Activated CD8-positive, alpha-beta memory T cell treated with anti-CD3 and anti-CD28 coated beads, Interleukin-2, amount 50 U/mL, for 48 hours (primary cell): ENCODE data around the gene FAM107B.
A peak's percentile ranks its signal among the peaks of the same experiment; 100 is the strongest.
"Not testable (repeated sequence)": the region's sequence is repeated elsewhere in the genome, so short reads cannot be mapped to it uniquely, and the experiment has no call there.

Experiments used
- DNase-seq: peaks from one replicate; pipeline ENCODE4 v3.0.0-alpha.2; 2020

Gene FAM107B

DNA sequence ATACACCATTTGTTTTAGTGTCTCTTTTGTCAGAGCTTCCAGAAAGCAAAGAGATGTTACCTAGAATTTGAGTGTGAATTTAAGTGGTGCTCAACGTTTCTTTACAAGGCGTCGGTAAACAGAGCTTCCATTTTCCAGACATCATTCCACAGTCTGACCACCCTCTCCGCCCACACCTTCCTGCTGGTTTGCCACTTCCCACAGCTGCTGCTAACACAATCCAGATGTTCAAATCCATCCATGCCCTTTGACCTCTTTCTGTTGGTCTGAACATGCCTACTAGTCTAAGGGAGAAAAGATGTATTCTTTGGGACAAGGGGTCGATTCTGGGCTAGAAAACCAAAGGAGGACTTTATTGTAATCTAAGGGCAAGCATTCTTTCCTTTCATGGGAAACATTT, 86.1 kb downstream of the FAM107B start:
- DNase-seq = no peak

DNA sequence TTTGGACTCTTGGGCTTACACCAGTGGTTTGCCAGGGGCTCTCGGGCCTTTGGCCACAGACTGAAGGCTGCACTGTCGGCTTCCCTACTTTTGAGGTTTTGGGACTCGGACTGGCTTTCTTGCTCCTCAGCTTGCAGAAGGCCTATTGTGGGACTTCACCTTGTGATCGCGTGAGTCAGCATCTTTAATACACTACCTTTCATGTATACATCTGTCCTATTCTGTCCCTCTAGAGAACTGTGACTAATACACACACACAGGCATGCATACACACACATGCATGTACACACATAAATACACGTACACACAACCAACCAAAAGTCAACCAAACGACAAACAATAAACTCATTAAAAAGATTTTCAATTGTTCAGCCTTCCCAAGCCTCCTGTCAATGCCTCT, 86.5 kb downstream of the FAM107B start:
- not testable (repeated sequence) for DNase-seq

DNA sequence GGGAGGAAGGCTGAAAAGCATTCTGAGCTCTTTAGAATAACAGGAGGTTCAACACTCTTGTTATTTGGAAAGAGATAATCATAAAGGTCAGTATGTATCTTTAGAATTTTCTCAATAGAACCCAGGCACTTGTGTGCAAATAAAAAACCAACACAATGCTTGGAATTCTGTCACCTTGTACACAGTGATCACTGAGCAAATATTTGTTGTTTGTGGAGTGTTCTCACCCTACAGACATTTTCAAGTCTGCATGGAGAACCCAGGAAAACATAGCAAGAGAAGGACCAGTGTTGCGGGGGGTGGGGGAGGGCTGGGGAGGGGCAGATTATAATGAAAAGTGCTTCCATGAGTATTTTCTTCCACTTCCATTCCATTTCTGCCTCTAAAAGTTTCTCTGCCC, 87.4 kb downstream of the FAM107B start:
- no peak for DNase-seq

DNA sequence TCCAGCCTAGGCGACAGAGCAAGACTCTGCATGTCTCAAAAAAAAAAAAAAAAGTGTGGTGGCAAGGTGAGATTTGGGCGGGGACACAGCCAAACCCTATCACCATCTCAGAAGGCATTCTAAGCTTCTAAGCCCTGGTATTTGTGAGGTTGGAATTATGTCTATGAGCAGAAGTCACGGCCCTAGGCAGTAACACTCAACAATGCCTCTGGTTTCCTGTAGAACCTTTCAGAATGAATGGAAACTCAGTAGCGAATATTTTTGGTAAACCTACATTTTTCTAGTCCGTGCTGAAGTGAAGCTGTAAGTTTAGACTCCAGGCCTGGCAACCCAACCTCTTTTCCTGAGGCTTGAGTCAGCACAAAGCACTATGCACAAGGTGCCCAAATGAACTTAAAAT, 88.3 kb downstream of the FAM107B start:
- DNase-seq = no peak

DNA sequence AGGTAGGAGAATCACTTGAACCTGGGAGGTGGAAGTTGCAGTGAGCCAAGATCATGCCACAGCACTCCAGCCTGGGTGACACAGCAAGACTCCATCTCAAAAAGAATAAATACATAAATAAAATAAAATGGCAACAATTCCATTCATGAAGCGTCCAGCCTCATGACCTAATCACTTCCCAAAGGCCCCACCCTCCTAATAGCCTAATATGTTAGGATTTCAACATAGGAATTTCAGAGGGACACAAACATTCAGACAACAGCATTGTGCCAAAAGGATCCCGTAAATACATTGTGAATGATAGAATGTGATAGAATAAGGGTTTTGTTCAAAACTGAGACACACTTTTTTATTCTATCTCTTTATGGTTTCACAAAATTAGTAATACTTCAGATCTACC, 90.3 kb downstream of the FAM107B start:
- no peak for DNase-seq

DNA sequence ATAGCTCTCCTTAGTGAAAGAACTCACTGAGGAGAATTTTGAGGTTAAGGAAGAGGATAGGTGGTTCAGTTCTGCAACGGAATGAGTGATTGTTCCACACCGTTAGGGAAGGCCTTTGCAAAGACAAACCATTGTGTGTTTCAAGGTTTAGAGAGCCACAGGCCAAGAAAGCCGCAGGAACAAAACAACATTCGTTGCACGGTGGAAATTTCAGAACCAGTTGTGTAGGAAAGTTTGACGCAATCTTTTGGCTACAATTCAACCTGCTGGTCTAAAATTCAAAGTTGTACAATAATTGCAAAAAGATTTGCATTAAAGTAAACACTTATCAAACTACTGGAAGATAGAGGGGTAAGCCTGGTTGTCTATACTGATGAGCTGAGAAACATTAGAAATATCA, 91.4 kb downstream of the FAM107B start:
- DNase-seq = no peak

DNA sequence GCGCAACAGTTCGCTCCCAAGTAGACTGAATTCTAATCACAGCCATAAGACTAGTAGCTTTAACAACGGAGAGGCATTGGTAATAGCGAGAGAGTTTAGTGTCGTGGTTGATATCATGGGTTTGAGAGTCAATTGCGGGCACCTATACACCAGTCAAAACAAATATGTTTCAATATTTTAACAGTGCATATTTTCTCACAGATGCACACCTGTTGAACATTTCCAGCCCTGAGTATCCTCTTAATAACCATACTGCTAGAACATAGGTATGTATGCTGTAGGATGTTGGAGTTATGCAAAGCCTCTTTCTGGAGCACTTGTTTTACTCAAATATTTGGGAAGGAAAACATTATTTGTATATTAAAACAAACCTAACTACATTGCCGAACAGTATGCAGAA, 92.9 kb downstream of the FAM107B start:
- DNase-seq = no peak

DNA sequence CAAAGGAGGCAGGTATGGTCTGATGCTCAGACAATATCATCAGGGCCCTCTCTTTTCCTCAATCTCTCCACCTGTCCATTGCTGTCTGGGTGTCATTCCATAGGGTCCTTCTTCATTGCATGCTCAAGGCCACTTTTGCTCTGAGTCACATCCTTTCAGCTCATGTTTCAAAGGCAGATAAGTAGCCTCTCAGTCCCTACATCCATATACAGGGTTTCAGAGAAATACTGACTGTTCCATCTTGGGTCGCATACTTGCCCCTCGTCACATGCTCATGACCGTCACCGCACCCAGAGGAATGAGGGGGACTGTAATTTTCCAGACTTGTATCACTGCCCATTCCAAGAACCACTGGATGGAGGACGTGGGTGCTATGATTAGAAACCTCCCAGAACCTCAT, 93.4 kb downstream of the FAM107B start:
- DNase-seq = no peak

DNA sequence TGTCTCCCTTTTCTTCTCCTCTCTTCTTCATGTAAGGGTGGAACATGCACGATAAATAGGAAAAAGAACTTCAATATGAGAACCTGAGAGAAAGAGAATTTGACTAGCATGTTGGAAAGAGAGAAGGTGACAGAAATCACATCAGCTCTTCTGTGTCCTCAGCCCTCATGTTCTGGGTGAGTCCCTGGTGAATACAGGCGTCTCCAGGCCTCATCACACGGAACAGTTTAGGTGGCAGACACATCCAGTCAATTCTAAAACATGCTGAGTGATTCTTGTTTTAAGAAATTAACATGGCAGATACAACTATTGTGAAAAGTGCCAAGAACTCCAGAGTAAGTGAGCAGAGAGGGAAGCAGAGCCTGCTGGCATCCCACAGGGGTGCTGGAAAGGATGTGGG, 96.1 kb downstream of the FAM107B start:
- DNase-seq = no peak

DNA sequence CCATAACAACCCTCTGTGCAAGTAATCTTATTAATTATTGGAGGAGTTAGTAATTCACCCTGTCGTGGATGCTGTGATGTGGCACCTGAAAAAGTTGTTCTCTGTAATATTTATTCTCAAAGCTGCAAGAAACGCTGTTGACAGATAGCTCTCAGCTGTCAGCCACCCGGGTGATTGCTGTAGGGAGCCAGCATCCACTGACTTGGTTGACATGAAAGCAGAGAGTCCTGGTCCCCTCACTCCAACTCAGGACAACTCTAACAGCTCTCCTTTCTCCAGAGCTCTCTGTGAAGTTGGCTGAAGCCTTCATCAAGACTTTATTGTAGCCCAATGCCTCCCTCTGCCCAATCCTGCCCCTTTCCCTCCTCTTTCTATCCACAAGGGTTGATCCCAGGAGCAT, 98.0 kb downstream of the FAM107B start:
- no peak for DNase-seq

DNA sequence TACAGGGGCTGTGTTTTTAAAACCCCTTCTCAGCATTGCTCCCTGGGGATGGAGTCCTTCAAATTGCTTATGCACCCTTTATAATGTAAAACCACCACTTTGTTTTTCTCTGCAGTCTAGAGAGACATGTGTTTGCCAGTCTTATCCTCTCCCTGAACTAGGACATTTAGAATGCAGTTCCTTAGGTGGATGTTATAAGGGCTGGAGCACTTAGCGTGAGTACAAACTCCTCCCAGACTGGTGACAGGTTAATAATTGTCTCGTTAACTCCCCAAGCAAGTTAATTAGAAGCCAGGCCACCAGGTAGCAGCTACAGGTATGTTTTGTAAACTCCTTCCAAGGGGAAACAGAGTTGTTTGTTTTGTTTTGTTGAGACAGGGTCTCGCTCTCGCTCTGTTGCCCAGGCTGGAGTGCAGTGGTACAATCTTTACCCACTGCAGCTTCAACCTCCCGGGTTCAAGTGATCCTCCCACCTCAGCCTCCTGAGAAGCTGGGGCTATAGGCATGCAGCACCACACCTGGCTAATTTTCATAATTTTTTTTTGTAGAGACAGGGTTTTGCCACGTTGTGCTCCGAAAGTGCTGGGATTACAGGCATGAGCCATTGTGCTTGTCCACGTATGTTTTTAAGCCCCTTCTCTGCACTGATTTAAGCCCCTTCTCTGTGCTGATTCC, 100.2 kb downstream of the FAM107B start:
- DNase-seq = no peak

DNA sequence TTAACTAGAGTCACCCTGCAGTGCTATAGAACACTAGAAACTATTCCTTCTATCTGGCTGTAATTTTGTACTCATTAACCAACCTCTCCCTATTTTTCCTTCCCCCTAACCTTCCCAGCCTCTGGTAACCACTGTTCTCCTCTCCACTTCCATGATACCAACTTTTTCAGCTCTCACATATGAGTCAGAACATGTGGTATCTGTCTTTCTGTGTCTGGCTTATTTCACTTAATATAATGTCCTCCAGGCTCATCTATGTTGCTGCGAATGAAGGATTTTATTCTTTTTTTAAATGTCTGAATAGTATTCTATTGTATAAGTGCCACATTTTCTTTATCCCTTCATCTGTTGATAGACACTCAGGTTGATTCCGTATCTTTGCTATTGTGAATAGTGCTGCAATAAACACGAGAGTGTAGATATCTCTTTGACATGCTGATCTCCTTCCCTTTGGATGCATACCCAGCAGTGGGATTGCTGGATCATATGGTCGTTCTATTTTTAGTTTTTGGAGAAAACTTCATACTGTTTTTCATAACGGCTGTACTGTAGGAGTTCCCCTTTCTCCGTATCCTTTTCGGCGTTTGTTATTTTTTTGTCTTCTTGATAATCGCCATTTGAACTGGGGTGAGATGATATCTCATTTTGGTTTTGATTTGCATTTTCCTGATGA, 101.4 kb downstream of the FAM107B start:
- DNase-seq = no peak

DNA sequence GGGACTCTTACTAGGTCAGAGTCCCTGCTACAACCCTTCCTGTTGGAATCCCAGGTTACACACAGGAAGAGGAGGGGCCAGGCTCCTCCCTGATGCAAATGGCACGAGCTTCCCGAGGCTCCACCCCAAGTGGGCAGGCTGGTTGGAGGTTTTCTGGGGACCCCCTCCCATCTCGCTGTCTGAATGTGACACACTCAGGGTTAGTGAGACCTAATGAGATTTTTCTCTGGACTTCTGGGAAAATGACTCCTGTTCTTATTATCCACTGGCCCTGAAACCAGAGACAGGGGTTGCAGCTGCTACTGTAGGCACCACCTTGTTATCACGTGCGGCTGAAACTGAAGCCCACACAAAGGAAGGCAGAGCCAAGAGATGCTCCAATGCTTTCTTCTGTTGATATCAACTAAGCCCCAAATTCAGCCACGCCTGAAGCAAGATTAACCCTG, 103.3 kb downstream of the FAM107B start:
- no peak for DNase-seq

DNA sequence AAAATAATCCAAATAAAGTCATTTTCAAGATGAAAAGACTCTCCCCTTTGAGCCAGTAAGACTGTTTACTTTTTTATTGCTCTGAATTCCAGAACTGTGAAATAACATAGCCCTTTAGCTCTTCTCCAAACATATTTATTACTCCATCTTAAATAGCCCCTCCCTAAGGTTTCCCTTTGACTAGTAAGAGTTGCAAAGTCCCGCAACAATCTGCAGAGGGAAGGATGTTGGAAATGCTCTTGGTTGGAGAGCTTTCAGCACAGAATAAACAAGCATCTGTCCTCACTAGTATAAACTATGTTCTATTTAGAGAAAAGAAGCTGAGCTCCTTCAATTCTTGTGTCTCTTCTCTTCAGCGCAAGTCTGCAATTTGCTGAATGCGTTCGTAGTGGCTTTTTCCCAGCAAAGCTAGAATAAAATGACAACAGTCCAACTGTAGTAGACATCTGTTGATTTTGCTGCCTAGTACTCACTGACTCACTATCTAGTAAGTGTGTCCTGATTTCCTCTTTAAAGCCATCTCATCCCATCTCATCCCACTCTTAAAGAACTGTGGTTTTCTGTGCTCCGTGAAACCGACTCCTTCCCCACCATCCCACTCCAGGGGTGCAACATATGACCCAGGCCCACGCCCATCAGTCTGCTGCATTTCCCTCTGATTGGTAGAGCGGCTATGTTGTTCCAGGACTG, 104.0 kb downstream of the FAM107B start:
- no peak for DNase-seq

DNA sequence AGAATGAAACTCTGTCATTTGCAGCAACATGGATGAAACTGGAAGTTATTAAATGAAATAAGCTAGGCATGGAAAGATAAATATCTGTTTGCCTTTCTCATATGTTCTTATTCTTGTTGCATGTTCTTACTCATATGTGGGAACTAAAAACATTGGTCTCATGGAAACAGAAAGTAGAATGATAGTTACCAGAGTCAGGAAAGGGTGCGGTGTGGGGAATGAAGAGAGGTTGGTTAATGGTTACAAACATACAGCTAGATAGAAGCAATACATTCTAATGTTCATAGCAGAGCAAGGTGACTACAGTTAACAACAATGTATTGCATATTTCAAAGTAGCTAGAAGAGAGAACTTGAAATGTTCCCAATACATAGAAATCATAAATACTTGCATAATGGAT, 105.1 kb downstream of the FAM107B start:
- DNase-seq = no peak

DNA sequence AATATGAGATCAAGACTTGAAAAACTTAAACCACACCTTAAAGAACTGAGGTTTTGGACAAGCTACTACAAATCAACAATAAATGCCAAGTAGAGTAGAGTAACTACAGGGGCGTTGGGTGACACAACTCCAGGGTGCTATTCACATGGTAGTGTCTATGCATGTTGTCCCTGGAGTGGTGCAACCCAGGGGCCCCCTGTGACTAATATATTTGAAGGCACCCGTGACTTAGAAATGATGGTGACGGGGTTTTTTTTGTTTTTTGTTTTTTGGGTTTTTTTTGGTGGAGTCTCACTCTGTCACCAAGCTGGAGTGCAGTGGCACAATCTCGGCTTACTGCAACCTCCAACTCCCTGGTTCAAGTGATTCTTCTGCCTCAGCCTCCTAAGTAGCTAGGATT, 106.9 kb downstream of the FAM107B start:
- no peak for DNase-seq

DNA sequence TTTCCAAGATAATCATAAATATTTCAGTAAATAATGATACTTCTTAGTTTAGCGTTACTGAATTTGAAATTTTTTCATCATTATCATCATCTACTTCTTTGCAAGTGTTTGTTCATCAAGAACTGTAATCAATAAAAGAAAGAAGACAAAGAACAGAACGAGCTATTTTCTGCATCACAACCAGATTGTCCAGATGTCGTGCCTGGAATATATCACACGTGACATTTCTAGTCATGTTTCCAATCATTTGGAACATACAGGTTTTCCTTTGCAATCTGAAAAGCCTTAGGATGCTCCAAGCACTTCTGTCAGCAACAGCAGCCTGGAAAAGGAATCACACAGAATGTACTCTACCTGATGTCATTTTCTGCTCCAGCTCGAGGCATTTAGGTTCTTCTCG, 107.4 kb downstream of the FAM107B start:
- DNase-seq = peak; percentile 7

DNA sequence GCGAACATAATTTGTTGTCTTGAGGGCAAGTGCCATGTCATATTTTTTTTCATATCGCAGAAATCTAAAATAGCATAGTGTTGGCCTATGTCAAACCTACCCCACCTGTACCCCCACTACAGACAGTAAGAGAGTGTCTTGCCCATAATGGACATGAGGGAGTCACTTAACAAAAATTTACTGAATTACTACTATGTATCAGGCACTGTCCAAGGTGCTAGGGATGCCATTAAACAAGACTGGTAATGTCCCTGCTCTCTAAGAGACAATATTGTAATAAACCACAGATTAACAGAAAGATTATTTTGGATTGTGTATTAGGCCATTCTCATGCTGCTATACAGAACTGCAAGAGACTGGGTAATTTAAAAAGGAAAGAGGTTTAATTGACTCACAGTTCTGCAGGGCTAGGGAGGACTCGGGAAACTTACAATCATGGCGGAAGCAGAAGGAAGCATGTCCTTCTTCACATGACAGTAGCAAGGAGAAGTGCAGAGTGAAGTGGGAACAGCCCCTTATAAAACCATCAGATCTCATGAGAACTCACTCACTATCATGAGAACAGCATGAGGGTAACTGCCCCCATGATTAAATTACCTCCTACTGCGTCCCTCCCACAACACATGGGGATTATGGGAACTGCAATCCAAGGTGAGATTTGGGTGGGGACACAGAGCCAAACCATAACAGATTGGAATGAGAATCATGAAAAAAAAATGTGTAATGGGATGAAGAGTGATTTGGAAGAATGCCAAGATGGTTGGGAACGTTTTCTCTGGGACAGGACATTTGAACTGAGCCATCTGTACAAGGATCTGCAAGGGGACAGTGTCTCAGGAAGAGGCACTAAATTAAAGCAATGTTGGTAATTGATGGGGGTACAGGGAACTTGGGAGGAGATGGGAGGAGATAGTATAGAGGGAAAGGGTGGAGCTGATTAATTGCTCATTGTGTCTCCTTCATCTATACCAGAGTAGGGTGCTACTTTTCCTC, 108.5 kb downstream of the FAM107B start:
- no peak for DNase-seq

DNA sequence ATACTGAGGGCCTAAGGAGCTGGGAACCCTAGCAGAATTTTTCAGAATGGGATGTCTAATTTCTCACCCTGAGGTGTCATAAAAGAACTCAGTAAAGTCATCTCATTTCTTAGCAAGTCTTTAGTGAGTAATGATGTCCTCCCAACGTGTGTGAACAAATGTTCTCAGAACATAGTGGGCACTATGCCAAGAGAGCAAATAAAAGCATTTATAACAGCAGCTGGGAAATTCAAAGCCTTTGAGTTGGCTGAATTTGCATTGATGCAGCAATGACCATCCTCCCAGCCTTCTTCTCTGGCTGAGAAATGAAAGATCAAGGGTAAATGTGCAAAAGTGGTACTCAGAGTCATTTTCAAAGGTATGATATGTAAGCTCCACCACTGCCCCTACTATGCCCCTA, 109.4 kb downstream of the FAM107B start:
- no peak for DNase-seq

DNA sequence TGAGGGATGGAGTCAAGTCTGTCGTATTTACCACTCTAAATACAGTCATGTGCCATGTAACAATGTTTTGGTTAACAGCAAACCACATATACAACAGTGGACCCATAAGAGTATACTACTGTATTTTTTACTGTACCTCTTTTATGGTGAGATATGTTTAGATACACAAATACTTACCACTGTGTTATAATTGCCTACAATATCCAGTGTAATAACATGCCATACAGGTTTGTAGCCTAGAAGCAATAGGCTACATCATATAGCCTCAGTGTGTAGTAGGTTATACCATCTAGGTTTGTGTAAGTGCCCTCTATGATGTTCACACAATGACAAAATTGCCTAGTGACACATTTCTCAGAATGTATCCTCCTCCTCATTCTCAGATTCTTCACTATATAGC, 110.4 kb downstream of the FAM107B start:
- no peak for DNase-seq

DNA sequence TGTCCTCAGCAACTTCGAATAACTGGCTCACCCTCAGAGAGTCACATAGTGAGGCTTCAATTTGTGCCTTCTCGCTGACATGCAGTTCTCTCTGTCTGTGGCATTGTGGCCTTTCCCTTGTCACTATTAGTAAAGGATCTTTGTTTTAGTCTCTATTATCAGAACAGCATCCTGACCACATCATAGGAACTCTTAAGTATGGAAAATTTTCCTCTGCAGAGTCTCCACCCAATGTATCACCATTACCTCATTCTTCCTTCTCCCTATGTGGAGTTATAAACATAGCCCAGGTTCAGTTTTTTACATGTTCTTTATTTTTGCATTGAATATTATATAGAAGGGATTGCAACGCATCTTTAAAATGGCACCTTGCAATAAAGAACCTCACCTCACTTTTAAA, 112.9 kb downstream of the FAM107B start:
- DNase-seq = no peak

DNA sequence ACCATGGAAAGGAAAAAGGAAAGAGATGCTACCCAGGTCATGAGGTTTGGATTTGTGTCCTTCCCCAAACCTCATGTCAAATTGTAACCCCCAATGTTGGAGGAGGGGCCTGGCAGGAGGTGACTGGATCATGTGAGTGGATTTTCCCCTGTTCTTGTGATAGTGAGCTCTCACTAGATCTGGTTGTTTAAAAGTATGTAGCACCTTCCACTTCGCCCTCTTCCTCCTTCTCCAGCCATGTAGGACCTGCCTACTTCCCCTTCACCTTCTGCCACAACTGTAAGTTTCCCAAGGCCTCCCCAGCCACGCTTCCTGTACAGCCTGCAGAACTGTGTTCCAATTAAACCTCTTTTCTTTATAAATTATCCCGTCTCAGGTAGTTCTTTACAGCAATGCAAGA, 113.9 kb downstream of the FAM107B start:
- no peak for DNase-seq

DNA sequence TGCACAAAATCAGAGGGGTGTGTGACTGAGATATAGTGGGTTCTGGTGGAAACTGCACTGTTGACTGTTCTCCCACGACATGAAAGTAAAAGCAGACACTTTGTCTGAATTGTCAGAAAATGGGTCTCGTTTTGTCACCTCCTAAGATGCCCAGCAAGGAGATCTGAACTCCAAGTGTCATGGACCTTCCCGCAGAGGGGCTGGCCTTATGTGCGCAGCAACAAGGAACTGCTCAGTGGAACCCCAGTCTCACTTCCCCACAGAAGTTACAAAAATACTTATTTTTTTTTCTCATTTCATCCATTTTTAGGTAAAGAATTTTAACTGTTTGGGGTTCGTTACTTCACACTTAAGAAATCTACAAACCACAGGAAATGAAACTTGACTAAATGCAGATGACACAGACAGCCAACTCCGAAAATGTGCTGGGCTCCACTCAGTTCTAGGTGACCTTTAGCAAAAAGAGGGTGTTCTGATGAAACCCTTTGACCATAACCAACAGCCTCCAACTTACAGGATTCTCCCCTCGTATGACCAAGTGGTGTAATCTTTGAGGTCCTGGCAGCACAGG, 115.0 kb downstream of the FAM107B start:
- peak; percentile 81 for DNase-seq
